ENCODE data around the gene TRIM33.

The TRIM33 gene

DNA sequence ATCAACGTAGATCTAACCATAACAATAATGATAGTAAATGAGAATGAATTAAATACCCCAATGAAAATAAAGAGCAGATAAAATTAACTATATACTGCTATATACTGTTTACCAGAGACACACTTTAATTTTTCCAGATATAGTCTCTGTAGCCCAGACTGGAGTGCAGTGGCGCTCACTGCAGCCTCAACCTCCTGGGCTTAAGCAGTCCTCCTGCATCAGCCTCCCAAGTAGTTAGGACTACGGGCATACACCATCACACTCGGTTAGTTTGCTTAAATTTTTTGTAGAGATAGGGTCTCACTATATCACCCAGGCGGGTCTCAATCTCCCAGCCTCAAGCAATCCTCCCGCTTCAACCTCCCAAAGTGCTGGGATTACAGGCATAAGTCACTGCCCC lies 37.2 kb downstream of the TRIM33 start:
- DNase-seq (ENCODE audit: low read depth, low spot score), result no peak
- in situ Hi-C loops (cut with HindIII; ENCODE audit: low sequenced_read_pairs), result no loop called here
- TF ChIP-seq, protein P1, sequence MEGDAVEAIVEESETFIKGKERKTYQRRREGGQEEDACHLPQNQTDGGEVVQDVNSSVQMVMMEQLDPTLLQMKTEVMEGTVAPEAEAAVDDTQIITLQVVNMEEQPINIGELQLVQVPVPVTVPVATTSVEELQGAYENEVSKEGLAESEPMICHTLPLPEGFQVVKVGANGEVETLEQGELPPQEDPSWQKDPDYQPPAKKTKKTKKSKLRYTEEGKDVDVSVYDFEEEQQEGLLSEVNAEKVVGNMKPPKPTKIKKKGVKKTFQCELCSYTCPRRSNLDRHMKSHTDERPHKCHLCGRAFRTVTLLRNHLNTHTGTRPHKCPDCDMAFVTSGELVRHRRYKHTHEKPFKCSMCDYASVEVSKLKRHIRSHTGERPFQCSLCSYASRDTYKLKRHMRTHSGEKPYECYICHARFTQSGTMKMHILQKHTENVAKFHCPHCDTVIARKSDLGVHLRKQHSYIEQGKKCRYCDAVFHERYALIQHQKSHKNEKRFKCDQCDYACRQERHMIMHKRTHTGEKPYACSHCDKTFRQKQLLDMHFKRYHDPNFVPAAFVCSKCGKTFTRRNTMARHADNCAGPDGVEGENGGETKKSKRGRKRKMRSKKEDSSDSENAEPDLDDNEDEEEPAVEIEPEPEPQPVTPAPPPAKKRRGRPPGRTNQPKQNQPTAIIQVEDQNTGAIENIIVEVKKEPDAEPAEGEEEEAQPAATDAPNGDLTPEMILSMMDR (IDR thresholded peaks at IDR 0.05; ENCODE audit: low read depth, low read length), result no peak
- no peak overlapping the region for H3K4me3 ChIP-seq (ENCODE audit: low read depth, low read length)

DNA sequence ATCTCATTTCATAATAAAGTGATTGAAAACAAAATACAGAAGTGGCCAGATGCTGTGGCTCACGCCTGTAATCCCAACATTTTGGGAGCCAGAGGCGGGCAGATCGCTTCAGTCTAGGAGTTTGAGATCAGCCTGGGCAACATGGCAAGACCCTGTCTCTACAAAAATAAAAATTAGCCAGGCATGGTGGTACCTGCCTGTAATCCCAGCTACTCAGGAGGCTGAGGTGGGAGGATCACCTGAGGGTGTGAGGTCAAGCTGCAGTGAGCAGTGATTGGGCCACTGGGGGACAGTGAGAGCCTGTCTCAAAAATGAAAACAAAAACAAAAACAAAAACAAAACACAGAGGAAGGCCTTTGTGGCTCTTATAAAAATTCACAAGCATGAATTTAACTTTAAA lies 38.6 kb downstream of the TRIM33 start:
- H3K4me3 ChIP-seq (ENCODE audit: low read depth, low read length), result no peak overlapping the region
- in situ Hi-C loops (cut with HindIII; ENCODE audit: low sequenced_read_pairs), result no loop called here
- TF ChIP-seq, protein P1 (IDR thresholded peaks at IDR 0.05; ENCODE audit: low read depth, low read length), result no peak
- no peak for DNase-seq (ENCODE audit: low read depth, low spot score)

DNA sequence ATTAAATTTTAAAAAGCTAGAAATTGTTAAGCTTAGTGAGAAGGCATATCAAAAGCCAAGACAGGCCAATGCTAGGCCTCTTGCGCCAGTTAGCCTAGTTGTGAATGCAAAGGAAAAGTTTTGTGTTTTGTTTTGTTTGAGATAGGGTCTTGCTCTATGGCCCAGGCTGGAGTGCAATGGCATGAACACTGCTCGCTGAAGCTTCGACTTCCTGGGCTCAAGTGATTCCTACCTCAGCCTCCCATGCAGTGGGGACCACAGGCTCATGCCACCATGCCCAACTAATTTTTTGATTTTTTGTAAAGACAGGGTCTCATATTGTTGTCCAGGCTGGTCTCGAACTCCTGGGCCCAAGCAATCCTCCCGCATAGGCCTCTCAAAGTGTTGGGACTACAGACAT lies 40.3 kb downstream of the TRIM33 start:
- DNase-seq (ENCODE audit: low read depth, low spot score), result no peak
- H3K4me3 ChIP-seq (ENCODE audit: low read depth, low read length), result no peak overlapping the region
- in situ Hi-C loops (cut with HindIII; ENCODE audit: low sequenced_read_pairs), result no loop called here
- TF ChIP-seq, protein P1 (IDR thresholded peaks at IDR 0.05; ENCODE audit: low read depth, low read length), result no peak

DNA sequence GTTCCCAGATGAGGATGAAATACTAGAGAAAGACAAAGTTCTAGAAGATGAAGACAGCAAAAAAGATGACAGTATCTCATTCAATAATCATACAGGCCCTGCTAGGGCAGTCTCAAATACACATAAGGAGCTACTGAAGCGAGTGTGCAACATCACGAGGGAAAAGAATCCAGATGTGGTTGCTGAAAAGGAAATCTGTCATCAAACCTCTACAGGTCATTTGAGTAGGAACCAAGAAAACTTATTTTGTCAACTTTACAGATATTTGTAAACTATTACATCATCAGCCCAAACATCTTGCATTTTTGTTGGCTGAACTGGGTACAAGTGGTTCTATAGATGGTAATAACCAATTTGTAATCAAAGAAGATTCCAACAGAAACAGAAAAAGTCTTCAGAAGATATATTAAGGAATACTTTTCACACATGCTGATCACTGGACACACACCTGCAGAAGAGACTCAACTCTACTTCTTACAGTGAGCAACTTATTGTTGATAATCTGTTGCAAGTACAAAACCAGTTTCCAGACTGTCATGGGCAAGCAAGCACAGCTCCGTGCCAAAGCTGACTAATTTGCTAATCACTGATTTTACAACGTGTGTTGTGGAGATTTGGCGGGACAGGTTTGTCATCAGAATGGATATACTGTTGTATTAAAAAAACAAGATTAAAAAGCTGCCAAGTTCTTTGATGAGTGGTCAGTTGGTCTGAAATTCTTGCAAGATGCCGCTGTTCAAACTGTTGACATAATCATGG lies 42.1 kb downstream of the TRIM33 start:
- TF ChIP-seq, protein P1 (IDR thresholded peaks at IDR 0.05; ENCODE audit: low read depth, low read length), result no peak
- in situ Hi-C loops (cut with HindIII; ENCODE audit: low sequenced_read_pairs), result no loop called here
- peak; percentile 6 for DNase-seq (ENCODE audit: low read depth, low spot score)
- H3K4me3 ChIP-seq (ENCODE audit: low read depth, low read length), result no peak overlapping the region

DNA sequence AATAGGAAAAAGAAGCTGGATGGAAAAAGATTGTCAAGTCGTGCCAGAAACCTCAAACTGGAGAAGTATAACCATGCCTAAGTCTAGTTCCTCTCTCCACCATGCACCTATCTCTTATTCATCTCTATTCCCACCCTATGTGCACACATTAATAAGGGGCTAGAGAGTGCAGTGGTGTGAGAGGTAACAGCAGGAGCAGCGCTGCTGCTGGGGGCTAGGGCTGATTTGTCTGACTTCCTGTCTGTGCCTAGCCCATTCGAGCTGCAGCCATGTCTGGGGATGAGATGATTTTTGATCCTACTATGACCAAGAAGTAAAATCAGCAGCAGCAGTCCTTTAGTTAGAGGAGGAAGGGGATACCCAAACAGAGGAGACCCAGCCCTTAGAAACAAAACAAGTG lies 43.0 kb downstream of the TRIM33 start:
- in situ Hi-C loops (cut with HindIII; ENCODE audit: low sequenced_read_pairs), result no loop called here
- no peak for DNase-seq (ENCODE audit: low read depth, low spot score)
- no peak overlapping the region for H3K4me3 ChIP-seq (ENCODE audit: low read depth, low read length)
- TF ChIP-seq, protein P1 (IDR thresholded peaks at IDR 0.05; ENCODE audit: low read depth, low read length), result no peak

DNA sequence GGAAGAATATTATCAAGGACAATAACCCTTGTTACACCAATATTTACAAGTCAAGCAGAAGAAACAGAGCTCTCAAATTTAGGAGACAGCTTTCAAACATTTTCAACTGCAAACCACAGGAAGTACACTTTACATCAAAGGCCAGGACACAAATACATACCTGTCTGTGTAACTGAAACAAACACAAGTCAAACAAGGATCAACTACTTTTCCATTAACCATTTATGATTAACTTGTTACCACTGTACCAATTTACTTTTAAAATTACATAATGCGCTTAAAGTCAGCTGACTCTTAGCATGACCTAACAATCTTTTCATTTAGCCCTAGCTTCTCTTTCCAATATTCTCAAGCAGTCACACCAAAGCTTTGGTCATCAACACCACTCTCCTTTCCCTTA lies 43.5 kb downstream of the TRIM33 start:
- TF ChIP-seq, protein P1 (IDR thresholded peaks at IDR 0.05; ENCODE audit: low read depth, low read length), result no peak
- no peak for DNase-seq (ENCODE audit: low read depth, low spot score)
- H3K4me3 ChIP-seq (ENCODE audit: low read depth, low read length), result no peak overlapping the region
- in situ Hi-C loops (cut with HindIII; ENCODE audit: low sequenced_read_pairs), result no loop called here

All from astrocyte of the spinal cord (primary cell).